Tibial nerve (tissue), 3 donors: ENCODE measurements around the gene VGLL2.

Source experiments
- CTCF ChIP-seq, 5 experiments: fragments of 200-600 bp in 3 of 5; fragments of 450-650 bp in 2 of 5; sonication (generic) in 3 of 5; IDR thresholded peaks; one replicate each; pipeline ENCODE4 v1.5.1; 2016 to 2019; ENCODE audit warnings: antibody characterized with exemption in 5 of 5, mild to moderate bottlenecking in 3 of 5, moderate library complexity in 2 of 5
- POLR2A ChIP-seq, 2 donors: fragments of 450-650 bp; IDR thresholded peaks; one replicate each; pipeline ENCODE4 v1.6.1; 2017; ENCODE audit warnings: antibody characterized with exemption in 2 of 2, mild to moderate bottlenecking in 2 of 2, moderate library complexity in 2 of 2

DNA sequence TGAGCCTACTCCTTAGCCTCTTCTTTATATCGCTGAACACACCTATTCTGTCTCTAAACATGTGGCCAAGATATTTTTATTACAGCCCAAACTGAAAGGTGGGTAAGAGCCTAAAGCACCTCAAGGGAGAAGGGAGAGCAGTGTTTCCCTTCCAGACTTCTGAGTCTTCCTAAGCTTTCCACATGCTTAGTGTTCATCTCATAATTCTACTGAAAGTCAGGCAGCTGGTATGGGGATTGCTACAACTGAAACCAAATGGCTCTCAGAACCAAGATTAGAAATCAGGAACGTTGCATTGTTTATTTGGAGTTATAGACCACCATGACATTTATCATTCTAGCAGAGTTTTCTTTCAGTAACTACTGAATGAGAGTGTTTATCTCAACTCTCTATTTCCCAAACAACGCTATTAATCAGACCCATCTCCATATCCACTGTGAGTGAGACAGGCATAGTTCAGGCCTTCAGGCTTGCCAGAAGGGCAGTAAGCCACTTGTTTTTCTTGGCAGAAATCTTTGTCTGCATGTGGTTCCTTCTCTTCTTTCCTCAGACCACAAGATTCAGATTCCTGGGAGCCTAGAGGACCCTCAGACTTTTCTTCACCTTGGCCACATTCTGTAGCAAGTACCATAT, 22.8 kb downstream of the VGLL2 start:
- TF ChIP-seq POLR2A (IDR thresholded peaks at IDR 0.05) (no peak), CTCF (IDR thresholded peaks at IDR 0.05) (no peak)
